H1 (cell line): ENCODE measurements around the gene PELI2. TPM values are rescaled to one million over a fixed set of nuclear protein-coding genes. Genes with fewer than 3 reads are reported as not detected.

Experiments
- CTCF ChIA-PET: fragments of 300-600 bp; sonication (Branson Sonifier 250); formaldehyde crosslinking; loops from one replicate; lab custom pipeline; 2021; ENCODE audit not compliant: partially characterized antibody; lab: Charles Lee
- POLR2A ChIA-PET: fragments of 300-600 bp; sonication (Branson Sonifier 250); formaldehyde crosslinking; loops from one replicate; lab custom pipeline; 2021; ENCODE audit warnings: inconsistent platforms; ENCODE audit not compliant: partially characterized antibody; lab: Charles Lee
- DNase-seq, 2 experiments: peaks; one replicate each; pipeline versions ENCODE4 v3.0.0 to v3.0.0-alpha.2; 2010 to 2022; ENCODE audit warnings: low spot score in 2 of 2, low read depth in 1 of 2, mixed read lengths in 1 of 2
- FAIRE-seq: peaks from 2 replicates; lab custom pipeline; 2011; peaks lifted over from hg19 to GRCh38; lab: Jason Lieb, UNC
- H2AFZ ChIP-seq: 2 replicates; pipeline ENCODE4 v1.8.1; 2012; ENCODE audit warnings: low read length, inconsistent platforms
- H2AK5ac ChIP-seq: 2 replicates; pipeline ENCODE4 v1.6.1; 2013; ENCODE audit warnings: low read depth, low read length
- H2BK120ac ChIP-seq: replicated peaks from 2 replicates; pipeline ENCODE3; 2013; ENCODE audit warnings: low read depth, low read length, inconsistent platforms
- H2BK12ac ChIP-seq: 2 replicates; pipeline ENCODE4 v1.6.1; 2013; ENCODE audit warnings: low read depth, low read length
- H2BK15ac ChIP-seq: 2 replicates; pipeline ENCODE4 v1.6.1; 2013; ENCODE audit warnings: low read length
- H2BK20ac ChIP-seq: 2 replicates; pipeline ENCODE4 v1.6.1; 2013; ENCODE audit warnings: low read length
- H2BK5ac ChIP-seq: 2 replicates; pipeline ENCODE4 v1.6.1; 2013; ENCODE audit warnings: low read depth, low read length
- H3K14ac ChIP-seq: 2 replicates; pipeline ENCODE4 v1.6.1; 2013; ENCODE audit warnings: inconsistent platforms; ENCODE audit not compliant: insufficient read length
- H3K18ac ChIP-seq: 2 replicates; pipeline ENCODE4 v1.6.1; 2013; ENCODE audit warnings: low read length; ENCODE audit errors: extremely low read depth
- H3K23ac ChIP-seq: 2 replicates; pipeline ENCODE4 v1.6.1; 2013; ENCODE audit warnings: inconsistent platforms; ENCODE audit not compliant: insufficient read length
- H3K23me2 ChIP-seq: 2 replicates; pipeline ENCODE4 v1.6.1; 2013; ENCODE audit warnings: low read depth, low read length
- H3K27ac ChIP-seq: 2 replicates; pipeline ENCODE4 v1.6.1; 2011; ENCODE audit warnings: low read depth, low read length, inconsistent platforms
- H3K27me3 ChIP-seq, 4 experiments: replicated peaks in 1 of 4; 1 replicate in 1 of 4; 2 replicates in 3 of 4; pipeline versions ENCODE4 v1.6.1 to v1.8.1; 2011 to 2013; ENCODE audit warnings: low read length in 3 of 4, mild to moderate bottlenecking in 3 of 4, inconsistent platforms in 2 of 4, mixed read lengths in 2 of 4, moderate library complexity in 1 of 4; ENCODE audit not compliant: control insufficient read depth in 3 of 4, insufficient read depth in 3 of 4; ENCODE audit errors: extremely low read depth in 1 of 4
- H3K36me3 ChIP-seq, 4 experiments: 2 replicates each; pipeline versions ENCODE4 v1.6.1 to v1.8.1; 2011 to 2013; ENCODE audit warnings: mild to moderate bottlenecking in 4 of 4, low read length in 3 of 4, moderate library complexity in 2 of 4, control low read depth in 1 of 4, inconsistent platforms in 1 of 4; ENCODE audit not compliant: insufficient read depth in 4 of 4, control insufficient read depth in 2 of 4
- H3K4ac ChIP-seq: replicated peaks from 2 replicates; pipeline ENCODE3; 2013; ENCODE audit warnings: low read length, low read depth, mixed read lengths, inconsistent platforms; ENCODE audit not compliant: insufficient read length
- H3K4me1 ChIP-seq, 4 experiments: replicated peaks in 1 of 4; 1 replicate in 1 of 4; 2 replicates in 3 of 4; pipeline versions ENCODE4 v1.6.1 to v1.8.1; 2011 to 2013; ENCODE audit warnings: low read length in 3 of 4, inconsistent platforms in 2 of 4, mixed read lengths in 1 of 4; ENCODE audit not compliant: insufficient read depth in 4 of 4, control insufficient read depth in 3 of 4
- H3K4me2 ChIP-seq, 2 experiments: 2 replicates each; pipeline versions ENCODE4 v1.6.1 to v1.8.1; 2011 to 2013; ENCODE audit warnings: low read depth in 2 of 2, low read length in 2 of 2, control low read depth in 1 of 2, inconsistent platforms in 1 of 2, mild to moderate bottlenecking in 1 of 2; ENCODE audit not compliant: insufficient read depth in 1 of 2
- H3K4me3 ChIP-seq, 4 experiments: fragments of 200-600, 300-600 bp in 1 of 4; sonication (generic), shearing (Covaris generic), sonication (Bioruptor Twin) in 1 of 4; 2 replicates each; pipeline versions ENCODE4 v1.5.1 to v1.8.1; 2011 to 2016; ENCODE audit warnings: low read length in 4 of 4, low read depth in 3 of 4, control low read depth in 2 of 4, inconsistent platforms in 2 of 4, mild to moderate bottlenecking in 2 of 4, mixed read lengths in 1 of 4, moderate library complexity in 1 of 4; ENCODE audit not compliant: insufficient read depth in 2 of 4; ENCODE audit errors: extremely low read depth in 1 of 4
- H3K56ac ChIP-seq: replicated peaks from 2 replicates; pipeline ENCODE3; 2013; ENCODE audit warnings: low read depth, mild to moderate bottlenecking, mixed read lengths, low read length, inconsistent platforms; ENCODE audit not compliant: insufficient read length
- H3K79me1 ChIP-seq: 2 replicates; pipeline ENCODE4 v1.6.1; 2013; ENCODE audit warnings: low read depth, low read length, control low read depth
- H3K79me2 ChIP-seq, 2 experiments: 2 replicates each; pipeline versions ENCODE4 v1.6.1 to v1.8.1; 2012 to 2013; ENCODE audit warnings: low read length in 2 of 2, mild to moderate bottlenecking in 2 of 2, inconsistent platforms in 1 of 2; ENCODE audit not compliant: insufficient read depth in 2 of 2, control insufficient read depth in 1 of 2
- H3K9ac ChIP-seq, 4 experiments: replicated peaks in 1 of 4; 1 replicate in 1 of 4; 2 replicates in 3 of 4; pipeline versions ENCODE4 v1.6.1 to v1.8.1; 2011 to 2013; ENCODE audit warnings: low read depth in 3 of 4, low read length in 3 of 4, control low read depth in 2 of 4, mild to moderate bottlenecking in 2 of 4, moderate library complexity in 2 of 4, inconsistent platforms in 1 of 4; ENCODE audit errors: extremely low read depth in 1 of 4
- H3K9me3 ChIP-seq, 2 experiments: 2 replicates each; pipeline versions ENCODE4 v1.6.1 to v1.8.1; 2012 to 2013; ENCODE audit warnings: mild to moderate bottlenecking in 2 of 2, moderate library complexity in 2 of 2, control low read depth in 1 of 2, inconsistent platforms in 1 of 2, low read depth in 1 of 2, low read length in 1 of 2, mixed read lengths in 1 of 2; ENCODE audit not compliant: insufficient read depth in 2 of 2
- H4K20me1 ChIP-seq, 2 experiments: replicated peaks in 1 of 2; 2 replicates each; pipeline versions ENCODE3 to v1.8.1; 2011 to 2013; ENCODE audit warnings: inconsistent platforms in 2 of 2, low read length in 2 of 2, mild to moderate bottlenecking in 1 of 2; ENCODE audit not compliant: insufficient read depth in 2 of 2, control insufficient read depth in 1 of 2
- H4K5ac ChIP-seq: 2 replicates; pipeline ENCODE4 v1.6.1; 2013; ENCODE audit warnings: low read length, low read depth, mixed read lengths, inconsistent platforms; ENCODE audit not compliant: insufficient read length
- H4K8ac ChIP-seq: 2 replicates; pipeline ENCODE4 v1.8.0; 2013; ENCODE audit warnings: mild to moderate bottlenecking, moderate library complexity, low read length, inconsistent platforms; ENCODE audit not compliant: insufficient read depth; ENCODE audit errors: extremely low read depth
- H4K91ac ChIP-seq: replicated peaks from 2 replicates; pipeline ENCODE3; 2013; ENCODE audit warnings: low read length, mixed read lengths, inconsistent platforms; ENCODE audit not compliant: insufficient read length
- ASH2L ChIP-seq: fragments of 200-600, 300-600 bp; sonication (generic); IDR thresholded peaks from one replicate; pipeline ENCODE4 v1.7.1; 2017; ENCODE audit warnings: low read length
- ATF2 ChIP-seq: IDR thresholded peaks from 2 replicates; pipeline ENCODE4 v1.6.1; 2012; ENCODE audit warnings: low read length, inconsistent platforms
- CEBPB ChIP-seq: IDR thresholded peaks from 2 replicates; pipeline ENCODE4 v1.6.1; 2012; ENCODE audit warnings: low read depth, low read length
- HDAC6 ChIP-seq: IDR thresholded peaks from one replicate; pipeline ENCODE4 v1.7.1; 2012; ENCODE audit warnings: low read depth, mild to moderate bottlenecking, inconsistent platforms, low read length, moderate library complexity
- KDM1A ChIP-seq: fragments of 200-600, 300-600 bp; sonication (generic); IDR thresholded peaks from 2 replicates; pipeline ENCODE4 v1.7.1; 2016; ENCODE audit warnings: mild to moderate bottlenecking, low read length, borderline replicate concordance
- NANOG ChIP-seq: IDR thresholded peaks from 2 replicates; pipeline ENCODE4 v1.6.1; 2011; ENCODE audit warnings: low read length, low read depth, mild to moderate bottlenecking, inconsistent platforms; ENCODE audit not compliant: insufficient read depth, poor library complexity, severe bottlenecking
- PHF8 ChIP-seq: fragments of 200-600 bp; sonication (generic); conservative IDR thresholded peaks from 2 replicates; pipeline ENCODE4 v1.7.1; 2012; ENCODE audit warnings: low read depth, mild to moderate bottlenecking, inconsistent platforms, low read length, moderate library complexity
- SIN3A ChIP-seq, 2 experiments: IDR thresholded peaks in 1 of 2; conservative IDR thresholded peaks in 1 of 2; 2 replicates each; pipeline ENCODE4 v1.6.1; 2011 to 2012; ENCODE audit warnings: low read length in 2 of 2, improper control_type of control experiment in 1 of 2, low read depth in 1 of 2, mild to moderate bottlenecking in 1 of 2
- TAF1 ChIP-seq: IDR thresholded peaks from 2 replicates; pipeline ENCODE4 v1.6.1; 2011; ENCODE audit warnings: mild to moderate bottlenecking, low read depth, low read length
- WGBS, 2 experiments: shearing (Covaris generic) in 1 of 2; methylation state at CpG; one replicate each; pipeline versions ENCODE4 v1.1.6 to v1.1.7; 2013 to 2015; ENCODE audit warnings: low lambda C conversion rate in 2 of 2, mixed read lengths in 2 of 2, inconsistent platforms in 1 of 2, low coverage in 1 of 2, missing lambda C conversion rate in 1 of 2; ENCODE audit not compliant: insufficient replicate concordance in 2 of 2, insufficient coverage in 1 of 2, insufficient read length in 1 of 2; ENCODE audit errors: extremely low coverage in 1 of 2, missing lambda C conversion rate in 1 of 2; 5-methylcytosine and 5-hydroxymethylcytosine counted together
- polyA plus RNA-seq, 7 experiments: library from polyadenylated mRNA; depleted of rRNA in 3 of 7; stranded (reverse) in 5 of 7; unstranded in 2 of 7; fragments of >200 nt in 5 of 7; fragments of 200-250 nt in 2 of 7; gene quantifications; 1 replicate in 5 of 7; 2 replicates in 1 of 7; 4 replicates in 1 of 7; pipeline versions ENCODE4 v1.2.1 to v1.2.3, GENCODE V29; 2011 to 2013; ENCODE audit warnings: missing spikeins in 2 of 7, mixed read lengths in 2 of 7
- total RNA-seq: library from RNA; stranded (reverse); fragmentation: NEBNext Ultra II Directional; extraction: Animal tissue kit (Norgen Biotek cat#: 25700); gene quantifications from 2 replicates; pipeline ENCODE4 v1.2.1, GENCODE V29; 2021

The PELI2 gene
- total and polyA plus RNA-seq, 2 of the 8 experiments (the other 6 are each of a cell fraction or from before 2014, with no cell fraction given) = 14.6 to 25.7 TPM

- Histone ChIP-seq H3K4me3 (no peak overlapping the region), H3K79me2 (peaks cover 3 to 95% of the 10 kb centered on the region in 2 experiments; a peak in 3 of 4 replicates), H3K18ac (no peak overlapping the region), H3K27ac (no peak overlapping the region), H2AFZ (no peak overlapping the region), H2AK5ac (no peak overlapping the region), H2BK15ac (no peak overlapping the region), H2BK12ac (no peak overlapping the region), H4K8ac (no peak overlapping the region), H2BK5ac (no peak overlapping the region), H3K56ac (no peak overlapping the region), H4K20me1 (peaks cover 0 to 3% of the 10 kb centered on the region in 2 experiments), H3K4ac (no peak overlapping the region), H3K23me2 (no peaks in the 10 kb centered on the region), H2BK20ac (no peak overlapping the region), H4K91ac (no peak overlapping the region), H3K9ac (no peak overlapping the region), H3K14ac (no peak overlapping the region), H3K4me2 (peak overlapping the region in 1 of 2 experiments; percentile 10; a peak in 1 of 4 replicates), H3K36me3 (no peaks in the 10 kb centered on the region), H3K79me1 (peaks cover 6% of the 10 kb centered on the region), H3K27me3 (no peaks in the 10 kb centered on the region), H3K23ac (no peak overlapping the region), H4K5ac (no peak overlapping the region), H3K9me3 (no peaks in the 10 kb centered on the region), H2BK120ac (no peak overlapping the region), H3K4me1 (peaks cover 4 to 12% (median 7%) of the 10 kb centered on the region in 4 experiments; a peak in 6 of 7 replicates)
- CTCF ChIA-PET = interaction anchor here (1.0 kb wide), 1 partner anchor 26 kb away, joined by 3 read pairs; no protein-coding TSS in a partner anchor
- DNase-seq (no peak), FAIRE-seq (no peak)
- 83% methylated on average over 5 of the region's 5 CpGs; no CpG with 5 or more reads in 1 of the 2 experiments for WGBS, 2 experiments
- TF ChIP-seq NANOG = no peak
- no peak for TF ChIP-seq ATF2
- TF ChIP-seq SIN3A (conservative IDR thresholded peaks at IDR 0.05 in 1 of 2, IDR thresholded peaks at IDR 0.05 in 1 of 2; ENCODE audit: low read depth in 1 of 2, low read length in 2 of 2) = no peak
- TF ChIP-seq TAF1 = no peak
- no peak for TF ChIP-seq CEBPB
- no peak for TF ChIP-seq PHF8
- no peak for TF ChIP-seq ASH2L
- no peak for TF ChIP-seq KDM1A
- no peak for TF ChIP-seq HDAC6
- POLR2A ChIA-PET = no interaction called here
These were observed 27.1 kb downstream of the PELI2 start for GRCh38 chr14:56145181-56145769.
